Ecto neural progenitor cell (in vitro differentiated cells): ENCODE measurements around the gene SMARCE1.

Experiments
- DNase-seq: peaks from one replicate; pipeline ENCODE4 v3.0.0-alpha.2; 2018; ENCODE audit warnings: low spot score

SMARCE1 gene

DNA sequence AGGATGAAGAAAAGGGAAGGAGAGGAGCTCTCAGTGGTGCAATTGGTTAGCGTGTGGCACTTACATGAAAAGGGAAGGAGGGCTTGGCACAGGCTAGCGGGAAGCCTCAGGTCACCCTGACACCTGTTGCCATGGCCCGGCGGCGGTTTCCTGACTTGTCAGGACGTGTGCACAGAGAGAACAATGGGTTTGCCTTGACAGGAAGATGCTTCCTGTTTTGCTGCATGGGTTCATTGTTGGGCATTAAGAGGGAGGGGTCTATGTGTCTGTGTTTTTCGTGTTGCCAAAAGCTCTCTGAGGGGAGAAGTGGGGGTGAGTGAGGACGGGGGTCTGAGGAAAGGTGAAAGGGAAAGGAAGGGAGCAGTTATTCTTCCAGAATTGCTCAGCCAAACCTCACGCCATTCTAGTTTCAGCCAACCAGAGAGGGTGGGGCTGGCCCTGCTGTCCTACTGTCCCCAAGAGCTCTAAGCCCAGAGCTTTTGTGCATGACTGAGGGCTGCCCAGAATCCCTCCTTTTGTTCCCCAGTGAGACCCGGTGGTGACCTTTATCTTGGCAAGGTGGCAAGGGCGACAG is 65.2 kb downstream of the SMARCE1 start:
- DNase-seq, result no peak

DNA sequence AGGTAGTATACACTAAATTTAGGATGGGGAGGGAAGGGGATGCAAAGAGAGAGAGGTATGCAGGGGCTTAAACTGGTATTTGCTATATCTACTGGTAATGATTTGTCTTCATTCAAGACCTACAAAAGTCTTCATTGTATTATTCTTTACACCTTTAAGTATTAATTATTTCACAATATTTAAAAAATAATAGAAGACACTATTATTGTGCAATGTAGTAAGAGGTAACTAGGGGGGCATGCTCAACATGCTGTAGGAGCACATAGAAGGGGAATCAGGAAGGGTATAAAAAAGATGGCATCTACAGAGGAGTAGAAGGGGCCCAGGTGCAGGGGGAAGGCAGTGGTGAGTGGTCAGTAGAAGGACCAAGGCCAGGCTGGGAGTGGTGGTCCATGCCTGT is 67.5 kb downstream of the SMARCE1 start:
- DNase-seq, result no peak

GRCh38 chr17:40579471-40579870 is 68.1 kb downstream of the SMARCE1 start:
- no peak for DNase-seq

- DNase-seq, result no peak
Measured at GRCh38 chr17:40577611-40578065, 70.0 kb downstream of the SMARCE1 start.

GRCh38 chr17:40576113-40576740 is 71.4 kb downstream of the SMARCE1 start:
- no peak for DNase-seq
